Stimulated activated CD4-positive, alpha-beta T cell treated with anti-CD3 and anti-CD28 coated beads, Interleukin-12 subunit alpha, Interleukin-12 subunit beta, amount 100 ng/mL, for 24 hours (primary cell): ENCODE data around the gene LTK.
"Not testable (repeated sequence)": the region's sequence is repeated elsewhere in the genome, so short reads cannot be mapped to it uniquely, and the experiment has no call there.

Experiments used
- DNase-seq, 2 experiments: peaks; one replicate each; pipeline ENCODE4 v3.0.0-alpha.2; 2020; ENCODE audit warnings: low read depth in 2 of 2

LTK gene

DNA sequence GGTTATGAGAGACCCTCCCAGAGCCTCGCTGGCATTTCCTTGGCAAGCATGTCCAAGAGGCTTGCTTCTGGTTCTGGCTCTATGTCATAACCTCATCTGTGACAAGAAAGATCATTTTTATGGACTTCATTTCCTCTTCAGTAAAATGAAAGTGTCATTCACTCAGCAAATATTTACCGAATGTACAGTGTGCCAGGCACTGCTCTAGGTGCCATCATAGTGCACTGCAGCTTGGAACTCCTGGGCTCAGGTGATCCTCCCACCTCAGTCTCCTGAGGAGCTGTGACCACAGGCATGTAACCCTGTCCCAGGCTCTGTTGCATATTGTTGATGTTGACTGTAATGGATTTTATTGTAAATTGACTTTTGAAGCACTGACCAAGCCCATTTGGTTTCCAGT lies 38.7 kb downstream of the LTK start:
- no peak for DNase-seq

DNA sequence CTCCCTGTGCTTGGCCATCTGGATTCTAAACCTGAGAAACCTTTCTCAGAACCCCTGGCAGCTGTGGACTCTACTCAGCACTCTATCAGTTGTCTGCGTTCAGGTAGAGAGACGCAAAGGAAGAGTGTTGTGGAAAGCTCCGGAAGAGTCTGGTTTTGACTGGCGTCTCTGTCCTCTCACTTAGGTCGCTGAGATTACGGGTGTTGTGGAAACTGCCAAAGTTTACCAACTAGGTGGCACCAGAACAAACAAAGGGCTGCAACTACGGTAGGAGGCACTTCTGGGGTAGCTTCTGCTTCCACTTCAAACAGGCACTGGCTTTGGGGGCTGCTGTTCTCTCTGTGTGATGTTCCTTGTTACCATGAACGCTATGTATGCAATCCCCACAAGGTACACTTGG lies 39.2 kb downstream of the LTK start:
- no peak for DNase-seq

DNA sequence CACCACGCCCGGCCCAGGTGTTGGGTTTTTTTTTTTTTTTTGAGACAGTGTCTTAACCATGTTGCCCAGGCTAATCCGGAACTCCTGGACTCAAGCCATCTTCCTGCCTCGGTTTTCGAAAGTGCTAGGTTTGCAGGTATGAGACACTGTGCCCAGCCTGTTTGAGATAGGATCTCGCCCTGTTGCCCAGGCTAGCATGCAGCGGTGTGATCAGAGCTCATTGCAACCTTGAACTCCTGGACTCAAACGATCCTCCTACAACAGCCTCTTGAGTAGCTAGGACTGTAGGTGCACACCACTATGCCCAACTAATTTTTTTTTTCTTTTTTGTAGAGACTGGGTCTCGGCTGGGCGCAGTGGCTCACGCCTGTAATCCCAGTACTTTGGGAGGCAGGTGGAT lies 40.2 kb downstream of the LTK start:
- DNase-seq, result no peak

DNA sequence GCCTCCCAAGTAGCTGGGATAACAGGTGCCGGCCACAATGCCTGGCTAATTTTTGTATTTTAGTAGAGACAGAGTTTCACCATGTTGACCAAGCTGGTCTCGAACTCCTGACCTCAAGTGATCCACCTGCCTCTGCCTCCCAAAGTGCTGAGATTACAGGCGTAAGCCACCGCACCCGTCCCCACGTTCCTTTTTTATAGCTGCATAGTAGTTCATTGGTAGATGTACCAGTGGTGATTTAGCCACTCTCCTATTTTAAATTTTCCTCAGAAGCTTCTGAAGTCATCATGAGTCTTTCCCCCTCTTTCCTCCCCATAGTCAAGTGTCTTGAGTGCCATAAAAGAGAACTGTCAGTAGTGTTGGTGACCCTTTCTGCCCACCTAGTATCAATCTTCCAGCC lies 44.0 kb downstream of the LTK start:
- not testable (repeated sequence) for DNase-seq

DNA sequence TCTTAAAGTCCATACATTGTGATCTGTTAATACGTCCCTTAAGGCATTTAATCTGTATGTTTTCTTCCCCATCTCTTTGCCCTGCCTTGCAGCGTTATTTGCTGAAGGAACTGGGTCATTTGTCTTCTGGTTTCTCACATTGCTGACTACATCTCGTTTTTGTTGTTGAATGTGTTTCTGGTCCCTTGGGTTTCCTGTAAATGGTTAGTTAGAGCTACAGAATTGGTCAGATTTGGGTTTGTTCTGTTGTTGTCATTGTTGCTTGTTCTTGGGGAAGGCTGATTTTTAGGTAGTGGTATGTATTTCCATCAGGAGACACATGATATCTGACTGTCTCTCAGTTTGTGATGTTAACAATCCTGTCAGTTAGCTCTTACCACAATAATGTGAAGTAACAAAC lies 46.9 kb downstream of the LTK start:
- DNase-seq, result no peak

DNA sequence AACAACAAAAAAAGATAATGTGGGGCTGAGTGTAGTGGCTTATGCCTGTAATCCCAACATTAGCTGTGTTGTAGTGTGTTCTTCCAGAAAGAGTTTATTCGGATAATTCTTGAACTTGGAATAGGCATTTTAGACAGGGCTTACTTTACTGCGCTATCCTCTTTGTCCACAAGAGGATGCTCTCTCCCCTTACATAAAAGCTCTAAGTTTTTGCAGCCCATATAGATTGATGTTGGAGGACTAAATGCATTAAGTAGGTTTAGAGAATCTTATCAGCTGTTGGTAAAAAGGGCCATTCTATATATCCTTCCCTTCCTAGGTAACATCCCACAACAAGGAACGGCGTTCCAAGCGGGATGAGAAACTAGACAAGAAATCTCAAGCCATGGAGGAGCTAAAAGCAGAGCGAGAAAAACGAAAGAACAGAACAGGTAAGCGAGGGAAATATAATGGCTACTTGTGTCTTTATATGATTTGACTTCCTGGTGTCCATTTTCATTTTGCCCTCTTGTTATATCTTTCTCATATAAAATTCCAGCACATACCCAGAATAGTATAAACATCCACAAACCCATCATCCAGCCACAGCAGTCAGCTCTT lies 47.7 kb downstream of the LTK start:
- DNase-seq, result no peak

DNA sequence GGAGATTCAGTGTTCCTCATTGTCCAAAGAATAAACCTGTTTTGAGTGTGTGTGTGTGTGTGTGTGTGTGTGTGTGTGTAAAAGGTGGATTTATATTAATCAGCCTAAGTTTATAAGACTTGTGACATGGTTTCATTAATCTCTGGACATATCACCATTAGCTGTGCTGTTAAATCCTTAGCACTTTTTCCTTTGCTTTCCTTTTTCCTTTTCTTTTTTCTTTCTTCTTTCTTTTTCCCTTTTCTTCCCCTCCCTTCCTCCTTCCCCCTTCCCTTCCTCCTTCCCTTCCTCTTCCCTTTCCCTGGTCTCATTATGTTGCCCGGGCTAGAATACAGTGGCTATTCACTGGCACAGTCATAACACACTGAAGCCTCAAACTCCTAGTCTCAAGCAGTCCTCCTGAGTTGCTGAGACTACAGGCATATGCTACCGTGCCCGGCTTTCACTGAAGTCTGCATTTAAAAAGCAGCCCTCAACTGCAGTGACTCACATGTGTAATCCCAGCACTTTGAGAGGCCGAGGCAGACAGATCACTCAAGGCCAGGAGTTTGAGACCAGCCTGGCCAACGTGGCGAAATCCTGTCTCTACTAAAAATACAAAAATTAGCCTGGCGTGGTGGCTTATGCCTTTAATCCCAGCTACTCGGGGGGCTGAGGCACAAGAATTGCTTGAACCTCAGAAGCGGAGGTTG lies 48.6 kb downstream of the LTK start:
- no peak for DNase-seq

DNA sequence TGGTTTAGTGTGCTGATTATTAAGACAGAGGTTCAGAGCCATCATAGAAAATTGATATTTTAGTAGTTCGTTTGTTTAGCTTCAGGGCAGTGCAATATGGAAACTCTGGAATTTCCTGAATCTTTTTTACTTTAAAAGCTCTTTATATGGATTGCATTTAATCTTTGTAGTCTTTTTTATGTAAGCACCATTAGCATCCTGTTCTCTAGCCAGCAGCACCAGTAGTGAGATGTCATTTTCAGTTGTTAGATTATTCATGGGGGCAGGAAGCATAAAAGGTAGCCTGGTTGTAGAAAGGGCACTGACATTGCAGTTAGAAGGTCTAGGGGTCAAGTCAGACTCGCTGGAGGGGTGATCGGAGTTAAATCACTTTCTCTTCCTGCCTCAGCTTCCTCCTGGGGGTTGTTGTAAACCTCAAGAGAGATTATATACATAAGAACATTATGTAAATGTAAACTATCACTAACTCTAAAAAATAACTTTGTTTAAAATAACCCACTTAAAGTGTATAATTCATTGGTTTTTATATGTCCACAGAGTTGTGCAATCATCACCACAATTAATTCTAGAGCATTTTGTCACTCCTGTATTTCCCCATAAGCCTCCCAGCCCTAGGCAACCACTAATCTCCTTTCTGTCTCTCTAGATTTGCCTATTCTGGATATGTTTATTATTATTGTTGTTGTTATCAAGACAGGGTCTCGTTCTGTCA lies 51.4 kb downstream of the LTK start:
- no peak for DNase-seq
